WTC11 (cell line): ENCODE measurements around the gene TSEN54. TPM values are rescaled to one million over a fixed set of nuclear protein-coding genes. Genes with fewer than 3 reads are reported as not detected.

Source experiments
- ATAC-seq: fragments of 200-7000 bp; cut with Tn5 transposase; 2 replicates; pipeline ENCODE4 v1.10.0; 2021; ENCODE audit warnings: mild to moderate bottlenecking, moderate library complexity
- CTCF ChIA-PET: fragments of 300-600 bp; sonication (Branson Sonifier 250); formaldehyde crosslinking; loops from one replicate; lab custom pipeline; 2021; ENCODE audit warnings: antibody characterized with exemption; lab: Charles Lee
- POLR2A ChIA-PET: fragments of 350-600 bp; sonication (Branson Sonifier 250); formaldehyde crosslinking; loops from one replicate; lab custom pipeline; 2021; ENCODE audit warnings: antibody characterized with exemption; lab: Charles Lee
- DNase-seq: peaks from one replicate; pipeline ENCODE4 v3.0.0; 2021; ENCODE audit warnings: low spot score
- H3K27ac Mint-ChIP-seq: 2 replicates; pipeline ENCODE4 v1.8.0; 2021; ENCODE audit warnings: mixed read lengths
- H3K27me3 Mint-ChIP-seq: 2 replicates; pipeline ENCODE4 v1.8.0; 2021; ENCODE audit warnings: low read depth, mild to moderate bottlenecking, moderate library complexity, mixed read lengths
- H3K36me3 Mint-ChIP-seq: 2 replicates; pipeline ENCODE4 v1.8.0; 2021; ENCODE audit warnings: mixed read lengths
- H3K4me1 Mint-ChIP-seq: 2 replicates; pipeline ENCODE4 v1.8.0; 2022; ENCODE audit warnings: mixed read lengths
- H3K4me3 Mint-ChIP-seq: 2 replicates; pipeline ENCODE4 v1.8.0; 2021; ENCODE audit warnings: mild to moderate bottlenecking, moderate library complexity, mixed read lengths
- H3K9me3 Mint-ChIP-seq: 2 replicates; pipeline ENCODE4 v1.8.0; 2021; ENCODE audit warnings: mixed read lengths
- EMX1 ChIP-seq: fragments of 250-450 bp; sonication (Bioruptor Pico); IDR thresholded peaks from 2 replicates; pipeline ENCODE4 v1.8.0; 2021; ENCODE audit warnings: mild to moderate bottlenecking
- ETV6 ChIP-seq: sonication (generic); formaldehyde crosslinking; IDR thresholded peaks from 2 replicates; pipeline ENCODE4 v1.8.1; 2022; ENCODE audit warnings: mild to moderate bottlenecking, missing genetic modification reagents
- FOXJ3 ChIP-seq: sonication (generic); formaldehyde crosslinking; IDR thresholded peaks from 2 replicates; pipeline ENCODE4 v1.9.0; 2021; ENCODE audit warnings: missing genetic modification reagents, mild to moderate bottlenecking, borderline replicate concordance
- GTF2I ChIP-seq: fragments of 250-450 bp; sonication (Bioruptor Pico); conservative IDR thresholded peaks from 2 replicates; pipeline ENCODE4 v1.4.0; 2021; ENCODE audit warnings: mild to moderate bottlenecking
- HMGXB4 ChIP-seq: sonication (generic); formaldehyde crosslinking; IDR thresholded peaks from 2 replicates; pipeline ENCODE4 v1.8.1; 2023; ENCODE audit warnings: mild to moderate bottlenecking, moderate library complexity, missing genetic modification reagents
- IRF2 ChIP-seq: sonication (generic); formaldehyde crosslinking; IDR thresholded peaks from 2 replicates; pipeline ENCODE4 v1.8.0; 2022; ENCODE audit warnings: low read depth, missing genetic modification reagents, borderline replicate concordance
- MLX ChIP-seq: sonication (generic); formaldehyde crosslinking; IDR thresholded peaks from 2 replicates; pipeline ENCODE4 v1.8.1; 2023; ENCODE audit warnings: mild to moderate bottlenecking, missing genetic modification reagents, moderate library complexity
- NR3C1 ChIP-seq: sonication (generic); formaldehyde crosslinking; conservative IDR thresholded peaks from 2 replicates; pipeline ENCODE4 v1.8.1; 2023; ENCODE audit warnings: low read depth, mild to moderate bottlenecking, missing genetic modification reagents
- RELA ChIP-seq: sonication (generic); formaldehyde crosslinking; IDR thresholded peaks from 2 replicates; pipeline ENCODE4 v1.8.1; 2022; ENCODE audit warnings: missing genetic modification reagents, mild to moderate bottlenecking, borderline replicate concordance
- SOX15 ChIP-seq: fragments of 250-450 bp; sonication (Bioruptor Pico); IDR thresholded peaks from 2 replicates; pipeline ENCODE4 v1.9.0; 2021; ENCODE audit warnings: mild to moderate bottlenecking
- SP1 ChIP-seq: sonication (generic); formaldehyde crosslinking; conservative IDR thresholded peaks from 2 replicates; pipeline ENCODE4 v1.8.1; 2022; ENCODE audit warnings: missing genetic modification reagents
- TCF7 ChIP-seq: sonication (generic); formaldehyde crosslinking; IDR thresholded peaks from 2 replicates; pipeline ENCODE4 v1.8.0; 2022; ENCODE audit warnings: mild to moderate bottlenecking, low read depth, missing genetic modification reagents, moderate library complexity
- ZBTB21 ChIP-seq: sonication (generic); formaldehyde crosslinking; IDR thresholded peaks from 2 replicates; pipeline ENCODE4 v1.8.1; 2023; ENCODE audit warnings: mild to moderate bottlenecking, missing genetic modification reagents, borderline replicate concordance
- ZNF281 ChIP-seq: sonication (generic); formaldehyde crosslinking; IDR thresholded peaks from 2 replicates; pipeline ENCODE4 v1.8.0; 2023; ENCODE audit warnings: mild to moderate bottlenecking, missing genetic modification reagents
- ZNF512 ChIP-seq: sonication (generic); formaldehyde crosslinking; IDR thresholded peaks from 2 replicates; pipeline ENCODE4 v1.8.1; 2022; ENCODE audit warnings: missing genetic modification reagents, borderline replicate concordance
- ZSCAN18 ChIP-seq: fragments of 250-450 bp; sonication (Bioruptor Pico); IDR thresholded peaks from 2 replicates; pipeline ENCODE4 v2.1.2; 2022; ENCODE audit warnings: mild to moderate bottlenecking, moderate library complexity
- total RNA-seq: library from RNA; stranded (reverse); gene quantifications from 3 replicates; pipeline ENCODE4 v1.2.3, GENCODE V29; 2021

Gene TSEN54
- total RNA-seq, 1 experiment from 2014 or later, result 53.4 TPM

GRCh38 chr17:75531721-75532072 is 15.4 kb downstream of the TSEN54 start:
- ChIA-PET POLR2A (no interaction called here), CTCF (interaction anchor here (0.5 to 1.1 kb wide), 5 partner anchors 57 to 319 kb away, joined by 3 to 6 read pairs (median 3); partner anchors contain the start of gene SMIM5)
- no peak for ATAC-seq
- H3K4me1 Mint-ChIP-seq, result peaks cover 13% of the 10 kb centered on the region
- no peak overlapping the region for H3K27ac Mint-ChIP-seq
- no peaks in the 10 kb centered on the region for H3K9me3 Mint-ChIP-seq
- H3K36me3 Mint-ChIP-seq, result peaks cover 8% of the 10 kb centered on the region
- DNase-seq, result no peak
- H3K4me3 Mint-ChIP-seq, result no peak overlapping the region
- TF ChIP-seq EMX1 (no peak), HMGXB4 (no peak), SOX15 (CRISPR knock-in tag) (no peak), RELA (no peak), NR3C1 (no peak), ETV6 (no peak), IRF2 (CRISPR knock-in tag) (no peak), SP1 (CRISPR knock-in tag) (no peak), TCF7 (CRISPR knock-in tag) (no peak), ZSCAN18 (no peak), ZNF512 (no peak)
- no peaks in the 10 kb centered on the region for H3K27me3 Mint-ChIP-seq

GRCh38 chr17:75535119-75535537 is 18.8 kb downstream of the TSEN54 start:
- ChIA-PET CTCF (interaction anchor here (0.7 to 1.6 kb wide), 7 partner anchors 8 to 99 kb away, joined by 3 to 6 read pairs (median 3); partner anchors contain the start of gene TSEN54), POLR2A (no interaction called here)
- DNase-seq (no peak), ATAC-seq (peak; percentile 36)
- Mint-ChIP-seq H3K36me3 (peaks cover 8% of the 10 kb centered on the region), H3K27me3 (no peaks in the 10 kb centered on the region), H3K9me3 (no peaks in the 10 kb centered on the region), H3K4me3 (no peak overlapping the region), H3K27ac (peak overlapping the region; percentile 33; the same call in 1 of the 2 replicates), H3K4me1 (peaks cover 7% of the 10 kb centered on the region; the same call in 1 of the 2 replicates)
- TF ChIP-seq ZNF281 (no peak), MLX (CRISPR knock-in tag) (no peak), ZBTB21 (CRISPR knock-in tag) (no peak), GTF2I (CRISPR knock-in tag) (no peak), FOXJ3 (CRISPR knock-in tag) (no peak)
